ENCODE results near the gene VASN.

- TF ChIP-seq CTCF (IDR thresholded peaks at IDR 0.05; ENCODE audit: low read length), result no peak
- TF ChIP-seq EZH2 (IDR thresholded peaks at IDR 0.05; ENCODE audit: borderline replicate concordance, low read length), result no peak
Measured at GRCh38 chr16:4341250-4341649, 30.4 kb upstream of the VASN start.
